PFSK-1 (cell line): ENCODE results near the gene CROCC2.

Experiments used
- POLR2AphosphoS5 ChIP-seq: IDR thresholded peaks from 2 replicates; pipeline ENCODE4 v1.6.1; 2012; ENCODE audit warnings: low read depth, mild to moderate bottlenecking, control low read depth, low read length, moderate library complexity
- TAF1 ChIP-seq: IDR thresholded peaks from 2 replicates; pipeline ENCODE4 v1.6.1; 2012; ENCODE audit warnings: low read length, control low read depth, borderline replicate concordance; ENCODE audit not compliant: insufficient read depth

GRCh38 chr2:240968731-240969624 is 62.8 kb downstream of the CROCC2 start:
- no peak for TF ChIP-seq POLR2AphosphoS5
- no peak for TF ChIP-seq TAF1
